ENCODE results near the gene MB21D2. TPM values are rescaled to one million over a fixed set of nuclear protein-coding genes. Genes with fewer than 3 reads are reported as not detected.

MB21D2 gene
- total and polyA plus RNA-seq, 8 donors = 3.2 to 6.9 (median 5.7) TPM

DNA sequence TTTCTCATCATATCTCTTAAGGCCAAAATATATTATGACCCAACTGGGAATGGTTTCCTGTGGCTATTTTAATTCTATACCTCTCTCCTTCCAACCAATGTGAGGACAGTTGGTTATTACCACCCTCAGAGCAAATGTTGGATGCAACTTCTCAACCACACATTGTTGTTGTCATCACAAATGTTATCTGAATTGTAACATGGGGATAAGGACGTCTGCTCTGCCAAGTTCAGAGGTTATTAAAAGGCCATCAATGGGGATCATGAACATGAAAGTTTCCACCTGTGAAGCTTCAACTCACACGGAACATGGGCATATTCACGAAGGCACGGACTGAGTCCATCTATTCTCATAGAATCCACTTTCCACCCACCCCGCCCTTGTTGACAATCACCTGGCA, 46.8 kb downstream of the MB21D2 start:
- Histone ChIP-seq H3K27ac (no peak overlapping the region), H3K4me1 (peaks cover 0 to 8% of the 10 kb centered on the region in 2 donors), H3K9me3 (no peaks in the 10 kb centered on the region), H3K36me3 (no peaks in the 10 kb centered on the region), H3K4me3 (no peak overlapping the region), H3K27me3 (no peaks in the 10 kb centered on the region)
- ATAC-seq (no peak), DNase-seq (peak in 2 of 4 donors; percentile 73 to 80)
- intact Hi-C loops (cut with DNase I) = no loop called here
- TF ChIP-seq, protein P1, sequence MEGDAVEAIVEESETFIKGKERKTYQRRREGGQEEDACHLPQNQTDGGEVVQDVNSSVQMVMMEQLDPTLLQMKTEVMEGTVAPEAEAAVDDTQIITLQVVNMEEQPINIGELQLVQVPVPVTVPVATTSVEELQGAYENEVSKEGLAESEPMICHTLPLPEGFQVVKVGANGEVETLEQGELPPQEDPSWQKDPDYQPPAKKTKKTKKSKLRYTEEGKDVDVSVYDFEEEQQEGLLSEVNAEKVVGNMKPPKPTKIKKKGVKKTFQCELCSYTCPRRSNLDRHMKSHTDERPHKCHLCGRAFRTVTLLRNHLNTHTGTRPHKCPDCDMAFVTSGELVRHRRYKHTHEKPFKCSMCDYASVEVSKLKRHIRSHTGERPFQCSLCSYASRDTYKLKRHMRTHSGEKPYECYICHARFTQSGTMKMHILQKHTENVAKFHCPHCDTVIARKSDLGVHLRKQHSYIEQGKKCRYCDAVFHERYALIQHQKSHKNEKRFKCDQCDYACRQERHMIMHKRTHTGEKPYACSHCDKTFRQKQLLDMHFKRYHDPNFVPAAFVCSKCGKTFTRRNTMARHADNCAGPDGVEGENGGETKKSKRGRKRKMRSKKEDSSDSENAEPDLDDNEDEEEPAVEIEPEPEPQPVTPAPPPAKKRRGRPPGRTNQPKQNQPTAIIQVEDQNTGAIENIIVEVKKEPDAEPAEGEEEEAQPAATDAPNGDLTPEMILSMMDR (IDR thresholded peaks at IDR 0.05) = no peak

DNA sequence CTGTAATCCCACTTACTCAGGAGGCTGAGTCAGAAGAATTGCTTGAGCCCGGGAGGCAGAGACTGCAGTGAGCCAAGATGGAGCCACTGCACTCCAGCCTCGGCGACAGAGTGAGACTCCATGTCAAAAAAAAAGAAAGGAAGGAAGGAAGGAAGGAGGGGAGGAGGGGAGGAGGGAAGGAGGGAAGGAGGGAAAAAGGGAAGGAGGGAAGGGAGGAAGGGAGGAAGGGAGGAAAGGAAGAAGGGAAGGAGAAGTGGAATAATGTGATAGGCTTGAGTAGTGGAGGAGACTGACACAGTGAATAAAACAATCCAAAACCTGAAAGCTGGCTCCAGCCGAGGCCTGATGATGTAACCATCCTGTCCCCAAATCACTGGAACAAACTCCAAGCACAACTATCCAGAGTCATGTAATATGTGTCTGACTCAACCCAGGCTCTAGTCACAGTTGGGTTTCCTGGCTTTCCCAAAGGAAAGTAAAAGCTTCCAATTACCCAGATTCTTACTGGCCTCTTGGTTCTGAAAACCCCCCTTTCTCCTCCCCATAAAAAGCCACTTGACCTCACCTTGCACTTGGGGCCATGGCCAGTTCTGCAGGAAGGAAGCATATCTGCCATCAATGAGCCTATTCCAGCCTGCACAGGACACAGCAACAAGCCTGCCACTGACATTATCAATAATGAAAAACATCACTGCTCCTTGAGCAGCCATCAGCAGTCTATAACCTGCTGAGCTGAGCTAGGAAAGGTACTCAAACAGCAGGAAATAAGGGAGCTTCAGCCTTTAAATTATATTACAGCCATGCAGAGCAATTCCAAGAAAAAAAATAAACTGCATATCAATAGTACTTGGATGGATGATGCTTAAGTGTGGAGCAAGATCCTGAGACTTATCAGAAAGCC, 48.3 kb downstream of the MB21D2 start:
- intact Hi-C loops (cut with DNase I) = no loop called here
- Histone ChIP-seq H3K9me3 (no peaks in the 10 kb centered on the region), H3K27me3 (no peaks in the 10 kb centered on the region), H3K27ac (no peak overlapping the region), H3K36me3 (no peaks in the 10 kb centered on the region), H3K4me1 (peaks cover 0 to 8% of the 10 kb centered on the region in 2 donors), H3K4me3 (no peak overlapping the region)
- peak; percentile 59 for ATAC-seq
- TF ChIP-seq, protein P1 (IDR thresholded peaks at IDR 0.05) = no peak
- DNase-seq = no peak

DNA sequence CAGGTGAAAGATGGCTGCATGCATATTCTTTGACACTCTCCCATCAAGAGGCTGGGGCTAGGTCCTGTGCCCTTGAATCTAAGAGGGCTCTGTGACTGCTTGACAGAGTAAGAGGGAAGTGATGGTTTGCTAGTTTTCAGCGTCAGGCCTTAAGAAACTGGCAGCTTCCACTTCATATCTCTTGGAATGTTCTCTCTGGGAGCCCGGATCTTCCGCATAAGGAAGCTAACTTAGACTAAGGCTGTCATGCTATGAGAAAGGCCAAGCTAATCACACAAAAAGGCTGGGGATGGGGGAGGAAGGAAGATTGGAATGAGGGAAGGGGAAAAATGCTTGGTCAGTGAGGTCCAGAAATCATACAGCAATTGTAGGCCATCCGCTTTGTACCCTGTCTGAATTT, 50.0 kb downstream of the MB21D2 start:
- DNase-seq = no peak
- intact Hi-C loops (cut with DNase I) = no loop called here
- Histone ChIP-seq H3K27ac (no peak overlapping the region), H3K27me3 (no peaks in the 10 kb centered on the region), H3K4me1 (peaks cover 0 to 8% of the 10 kb centered on the region in 2 donors), H3K4me3 (no peak overlapping the region), H3K36me3 (no peaks in the 10 kb centered on the region), H3K9me3 (no peaks in the 10 kb centered on the region)
- TF ChIP-seq, protein P1 (IDR thresholded peaks at IDR 0.05) = no peak
- ATAC-seq = no peak

DNA sequence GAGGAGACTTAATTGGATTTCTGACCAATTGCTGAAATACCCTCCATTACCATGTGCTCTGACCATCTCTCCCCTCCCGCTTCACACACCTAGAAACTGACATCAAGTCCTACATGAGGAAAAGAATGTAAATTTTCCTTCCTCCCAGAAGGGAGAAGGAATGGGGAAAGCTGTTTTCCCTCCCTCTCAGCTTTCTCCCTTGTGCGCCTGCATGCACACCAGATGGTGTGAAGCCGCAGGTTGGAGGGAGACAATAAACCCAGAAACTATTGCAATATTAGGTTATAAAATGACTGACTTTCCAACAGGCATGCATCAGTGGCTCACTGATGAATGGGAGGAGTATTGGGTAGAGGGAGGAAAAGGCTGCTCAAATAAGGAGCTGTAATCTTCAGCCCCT, 50.9 kb downstream of the MB21D2 start:
- H3K4me1 ChIP-seq = peaks cover 0 to 8% of the 10 kb centered on the region in 2 donors
- DNase-seq (no peak), ATAC-seq (no peak)
- no peak overlapping the region for H3K4me3 ChIP-seq
- no peaks in the 10 kb centered on the region for H3K9me3 ChIP-seq
- H3K27me3 ChIP-seq = no peaks in the 10 kb centered on the region
- H3K27ac ChIP-seq = no peak overlapping the region
- TF ChIP-seq, protein P1 (IDR thresholded peaks at IDR 0.05) = no peak
- intact Hi-C loops (cut with DNase I) = no loop called here
- H3K36me3 ChIP-seq = no peaks in the 10 kb centered on the region

DNA sequence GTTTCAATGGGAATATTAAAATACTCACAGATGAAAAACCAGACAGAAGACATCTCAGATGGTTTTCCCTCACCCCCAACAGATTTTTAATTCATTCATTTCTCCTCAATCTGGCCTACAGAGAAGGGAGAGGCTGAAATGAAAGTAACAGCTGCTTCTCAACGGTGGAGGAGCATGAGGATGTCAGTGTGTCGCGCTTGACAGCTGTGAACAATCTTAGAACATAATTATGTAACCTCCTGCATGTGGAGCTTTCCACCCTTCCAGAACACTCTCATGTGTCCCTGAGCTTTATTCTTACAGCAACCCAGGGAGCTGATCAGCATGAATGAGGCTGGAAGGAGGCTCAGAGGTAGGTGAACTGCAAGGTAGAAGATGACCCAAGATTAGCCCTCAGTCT, 52.7 kb downstream of the MB21D2 start:
- no peak overlapping the region for H3K4me3 ChIP-seq
- no peak for ATAC-seq
- no peak overlapping the region for H3K27ac ChIP-seq
- H3K27me3 ChIP-seq = no peaks in the 10 kb centered on the region
- H3K4me1 ChIP-seq = peaks cover 0 to 5% of the 10 kb centered on the region in 2 donors
- no peaks in the 10 kb centered on the region for H3K9me3 ChIP-seq
- no peaks in the 10 kb centered on the region for H3K36me3 ChIP-seq
- TF ChIP-seq, protein P1 (IDR thresholded peaks at IDR 0.05) = no peak
- intact Hi-C loops (cut with DNase I) = no loop called here
- DNase-seq = peak in 2 of 4 donors; percentile 70 to 85

Data from left lung (tissue), 10 donors.